ENCODE data around the gene IKBKE. TPM values are rescaled to one million over a fixed set of nuclear protein-coding genes. Genes with fewer than 3 reads are reported as not detected.

IKBKE gene
- total and polyA plus RNA-seq, 10 of the 15 experiments (the other 5 are each of a cell fraction or from before 2014, with no cell fraction given) = 12.8 to 35.1 (median 23.1) TPM

DNA sequence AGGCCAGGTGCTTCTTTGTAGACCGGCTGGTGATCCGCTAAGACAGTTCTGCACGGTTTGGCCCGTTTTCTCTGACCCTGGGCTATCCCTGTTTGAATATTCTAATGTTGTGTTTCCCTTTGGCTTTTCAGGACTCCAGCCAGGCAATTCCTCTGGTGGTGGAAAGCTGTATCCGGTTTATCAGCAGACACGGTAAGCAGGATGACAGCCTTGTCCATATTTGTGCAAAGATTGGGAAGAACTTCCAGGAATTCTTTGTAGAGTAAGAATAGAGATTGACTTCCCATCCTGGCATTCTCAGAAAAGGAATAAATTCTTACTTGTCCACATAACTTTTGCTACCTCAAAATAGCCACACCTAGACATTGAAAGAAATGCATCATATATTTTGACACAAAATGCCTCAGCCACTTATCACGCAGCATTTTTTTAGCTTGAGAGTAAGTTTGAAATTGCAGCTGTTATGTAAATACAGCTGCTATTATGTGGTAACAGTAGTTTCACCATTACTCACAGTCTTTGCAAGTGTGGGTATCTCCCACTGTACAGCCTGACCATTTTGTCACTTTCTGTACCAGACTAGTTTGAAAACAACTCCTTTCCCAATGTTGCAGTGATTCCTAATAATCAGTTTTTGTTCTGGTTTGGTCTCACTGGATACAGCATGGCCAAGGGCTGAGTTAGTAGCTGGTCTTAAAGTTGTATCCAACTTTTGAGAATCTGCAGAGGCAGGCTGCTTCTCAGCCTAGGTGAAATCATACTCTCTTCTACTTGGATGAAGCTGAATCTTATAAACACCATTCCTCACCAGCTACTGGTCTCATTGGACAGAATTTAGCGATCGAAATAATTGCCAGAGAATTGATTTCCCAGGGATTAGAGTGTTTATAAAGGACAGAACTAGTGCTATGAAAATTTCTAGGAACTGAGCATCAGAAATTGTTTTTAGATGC is 40.0 kb upstream of the IKBKE start (continued):
- TF ChIP-seq IKZF2 (IDR thresholded peaks at IDR 0.05) = peak; percentile 67 to 68; a peak in 3 of 4 replicates
- no peak for TF ChIP-seq SRF (IDR thresholded peaks at IDR 0.05; ENCODE audit: low read depth in 2 of 2, low read length in 2 of 2)
- peak; percentile 75 for TF ChIP-seq DPF2 (IDR thresholded peaks at IDR 0.05)
- no peak for TF ChIP-seq WRNIP1 (IDR thresholded peaks at IDR 0.05; ENCODE audit: borderline replicate concordance, low read depth, low read length)
- TF ChIP-seq EP300 (IDR thresholded peaks at IDR 0.05; ENCODE audit: borderline replicate concordance in 1 of 2, control insufficient read depth in 1 of 2, low read depth in 2 of 2, low read length in 2 of 2) = peak; percentile 72 to 81
- TF ChIP-seq RAD21 (IDR thresholded peaks at IDR 0.05; ENCODE audit: insufficient read depth, low read depth, low read length) = no peak
- TF ChIP-seq, protein P1, sequence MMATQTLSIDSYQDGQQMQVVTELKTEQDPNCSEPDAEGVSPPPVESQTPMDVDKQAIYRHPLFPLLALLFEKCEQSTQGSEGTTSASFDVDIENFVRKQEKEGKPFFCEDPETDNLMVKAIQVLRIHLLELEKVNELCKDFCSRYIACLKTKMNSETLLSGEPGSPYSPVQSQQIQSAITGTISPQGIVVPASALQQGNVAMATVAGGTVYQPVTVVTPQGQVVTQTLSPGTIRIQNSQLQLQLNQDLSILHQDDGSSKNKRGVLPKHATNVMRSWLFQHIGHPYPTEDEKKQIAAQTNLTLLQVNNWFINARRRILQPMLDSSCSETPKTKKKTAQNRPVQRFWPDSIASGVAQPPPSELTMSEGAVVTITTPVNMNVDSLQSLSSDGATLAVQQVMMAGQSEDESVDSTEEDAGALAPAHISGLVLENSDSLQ (IDR thresholded peaks at IDR 0.05) = peak; percentile 56; the same call in 1 of the 2 replicates
- no peak for TF ChIP-seq HDAC2 (IDR thresholded peaks at IDR 0.05)
- peak in 1 of 2 experiments; percentile 61; a peak in 2 of 4 replicates for TF ChIP-seq BHLHE40 (IDR thresholded peaks at IDR 0.05; ENCODE audit: borderline replicate concordance in 1 of 2, low read depth in 2 of 2, low read length in 1 of 2)
- 0 out of 2 replicates have a peak, but pooled peaks have one; percentile 59 for TF ChIP-seq TBL1XR1 (IDR thresholded peaks at IDR 0.05; ENCODE audit: low read depth, low read length)
- peak; percentile 77 for TF ChIP-seq TCF7 (IDR thresholded peaks at IDR 0.05; ENCODE audit: borderline replicate concordance)
- TF ChIP-seq, protein P2, sequence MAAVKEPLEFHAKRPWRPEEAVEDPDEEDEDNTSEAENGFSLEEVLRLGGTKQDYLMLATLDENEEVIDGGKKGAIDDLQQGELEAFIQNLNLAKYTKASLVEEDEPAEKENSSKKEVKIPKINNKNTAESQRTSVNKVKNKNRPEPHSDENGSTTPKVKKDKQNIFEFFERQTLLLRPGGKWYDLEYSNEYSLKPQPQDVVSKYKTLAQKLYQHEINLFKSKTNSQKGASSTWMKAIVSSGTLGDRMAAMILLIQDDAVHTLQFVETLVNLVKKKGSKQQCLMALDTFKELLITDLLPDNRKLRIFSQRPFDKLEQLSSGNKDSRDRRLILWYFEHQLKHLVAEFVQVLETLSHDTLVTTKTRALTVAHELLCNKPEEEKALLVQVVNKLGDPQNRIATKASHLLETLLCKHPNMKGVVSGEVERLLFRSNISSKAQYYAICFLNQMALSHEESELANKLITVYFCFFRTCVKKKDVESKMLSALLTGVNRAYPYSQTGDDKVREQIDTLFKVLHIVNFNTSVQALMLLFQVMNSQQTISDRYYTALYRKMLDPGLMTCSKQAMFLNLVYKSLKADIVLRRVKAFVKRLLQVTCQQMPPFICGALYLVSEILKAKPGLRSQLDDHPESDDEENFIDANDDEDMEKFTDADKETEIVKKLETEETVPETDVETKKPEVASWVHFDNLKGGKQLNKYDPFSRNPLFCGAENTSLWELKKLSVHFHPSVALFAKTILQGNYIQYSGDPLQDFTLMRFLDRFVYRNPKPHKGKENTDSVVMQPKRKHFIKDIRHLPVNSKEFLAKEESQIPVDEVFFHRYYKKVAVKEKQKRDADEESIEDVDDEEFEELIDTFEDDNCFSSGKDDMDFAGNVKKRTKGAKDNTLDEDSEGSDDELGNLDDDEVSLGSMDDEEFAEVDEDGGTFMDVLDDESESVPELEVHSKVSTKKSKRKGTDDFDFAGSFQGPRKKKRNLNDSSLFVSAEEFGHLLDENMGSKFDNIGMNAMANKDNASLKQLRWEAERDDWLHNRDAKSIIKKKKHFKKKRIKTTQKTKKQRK (IDR thresholded peaks at IDR 0.05; ENCODE audit: low read depth, low read length) = no peak
- peak; percentile 69; the same call in 1 of the 2 replicates for TF ChIP-seq BACH1 (IDR thresholded peaks at IDR 0.05; ENCODE audit: borderline replicate concordance)
- no peak for TF ChIP-seq MYB (IDR thresholded peaks at IDR 0.05; ENCODE audit: borderline replicate concordance, low read depth, low read length)
- TF ChIP-seq NR2F1 (conservative IDR thresholded peaks at IDR 0.05) = peak; percentile 47; the same call in 1 of the 2 replicates
- TF ChIP-seq, protein P3, sequence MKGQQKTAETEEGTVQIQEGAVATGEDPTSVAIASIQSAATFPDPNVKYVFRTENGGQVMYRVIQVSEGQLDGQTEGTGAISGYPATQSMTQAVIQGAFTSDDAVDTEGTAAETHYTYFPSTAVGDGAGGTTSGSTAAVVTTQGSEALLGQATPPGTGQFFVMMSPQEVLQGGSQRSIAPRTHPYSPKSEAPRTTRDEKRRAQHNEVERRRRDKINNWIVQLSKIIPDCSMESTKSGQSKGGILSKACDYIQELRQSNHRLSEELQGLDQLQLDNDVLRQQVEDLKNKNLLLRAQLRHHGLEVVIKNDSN (IDR thresholded peaks at IDR 0.05; ENCODE audit: borderline replicate concordance, extremely low read length, insufficient read depth, low read depth, low read length) = no peak
- TF ChIP-seq MEF2B (IDR thresholded peaks at IDR 0.05; ENCODE audit: partially characterized antibody, poor library complexity, severe bottlenecking) = peak; percentile 59
- peak; percentile 75; the same call in 1 of the 2 replicates for TF ChIP-seq MTA3 (IDR thresholded peaks at IDR 0.05; ENCODE audit: borderline replicate concordance, low read length)
- TF ChIP-seq CREB1 (IDR thresholded peaks at IDR 0.05; ENCODE audit: low read depth) = peak; percentile 51; the same call in 1 of the 2 replicates
- TF ChIP-seq NFIC (IDR thresholded peaks at IDR 0.05; ENCODE audit: low read depth, low read length) = peak; percentile 67; the same call in 1 of the 2 replicates

Data from GM12878 (cell line).